Right atrium auricular region (tissue), 2 donors: ENCODE measurements around the gene AK4. TPM values are rescaled to one million over a fixed set of nuclear protein-coding genes. Genes with fewer than 3 reads are reported as not detected.

Experiments
- DNase-seq: peaks from one replicate; pipeline ENCODE4 v3.0.0-alpha.2; 2019; ENCODE audit warnings: low spot score
- H3K27ac ChIP-seq, 2 donors: fragments of 200-600 bp; sonication (generic); 1 replicate in 1 of 2; 2 replicates in 1 of 2; pipeline ENCODE4 v1.5.1; 2016 to 2019
- H3K27me3 ChIP-seq, 2 donors: fragments of 200-600 bp; sonication (generic); one replicate each; pipeline versions ENCODE4 v1.5.1 to v1.6.0; 2017 to 2019
- H3K36me3 ChIP-seq: fragments of 200-600 bp; sonication (generic); one replicate; pipeline ENCODE4 v1.5.1; 2016
- H3K4me1 ChIP-seq, 2 donors: fragments of 200-600 bp; sonication (generic); one replicate each; pipeline versions ENCODE4 v1.5.1 to v1.6.0; 2017 to 2019
- H3K4me3 ChIP-seq, 2 donors: fragments of 200-600 bp; sonication (generic); 1 replicate in 1 of 2; 2 replicates in 1 of 2; pipeline ENCODE4 v1.5.1; 2017 to 2019; ENCODE audit warnings: mild to moderate bottlenecking in 1 of 2, moderate library complexity in 1 of 2
- H3K9me3 ChIP-seq, 2 donors: fragments of 200-600 bp; sonication (generic); one replicate each; pipeline ENCODE4 v1.5.1; 2019
- total RNA-seq, 2 donors: library from RNA; depleted of rRNA; stranded (reverse); fragments of >200 nt; gene quantifications; one replicate each; pipeline ENCODE4 v1.1.0, GENCODE V29; 2016
- TF ChIP-seq, protein P1 (sequence below), 2 donors: fragments of 200-600 bp; sonication (generic); IDR thresholded peaks; one replicate each; pipeline ENCODE4 v1.5.1; 2019; ENCODE audit warnings: antibody characterized with exemption in 2 of 2

AK4 gene
- total RNA-seq, 2 donors from 2014 or later = 59.7 to 80.9 TPM

DNA sequence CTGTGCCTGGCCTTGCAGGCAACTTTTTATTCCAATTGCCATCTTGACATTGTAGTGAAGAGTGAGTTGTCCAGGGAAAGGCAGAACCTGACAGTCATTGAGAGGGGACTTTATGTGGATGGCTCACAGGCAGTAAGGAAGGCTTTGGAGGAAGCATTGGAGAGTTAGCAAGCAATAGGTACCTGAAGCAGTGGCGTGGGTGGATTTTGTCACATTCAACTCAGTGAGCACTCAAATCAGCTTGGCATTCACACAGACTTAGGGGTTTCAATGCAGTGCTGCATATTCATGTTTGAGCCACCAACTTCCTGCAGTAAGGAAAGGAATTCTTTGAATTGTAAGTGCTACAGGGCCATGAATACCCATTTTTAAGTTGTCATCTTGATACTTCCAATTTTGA is 69.0 kb downstream of the AK4 start:
- no peaks in the 10 kb centered on the region for H3K27me3 ChIP-seq
- TF ChIP-seq, protein P1, sequence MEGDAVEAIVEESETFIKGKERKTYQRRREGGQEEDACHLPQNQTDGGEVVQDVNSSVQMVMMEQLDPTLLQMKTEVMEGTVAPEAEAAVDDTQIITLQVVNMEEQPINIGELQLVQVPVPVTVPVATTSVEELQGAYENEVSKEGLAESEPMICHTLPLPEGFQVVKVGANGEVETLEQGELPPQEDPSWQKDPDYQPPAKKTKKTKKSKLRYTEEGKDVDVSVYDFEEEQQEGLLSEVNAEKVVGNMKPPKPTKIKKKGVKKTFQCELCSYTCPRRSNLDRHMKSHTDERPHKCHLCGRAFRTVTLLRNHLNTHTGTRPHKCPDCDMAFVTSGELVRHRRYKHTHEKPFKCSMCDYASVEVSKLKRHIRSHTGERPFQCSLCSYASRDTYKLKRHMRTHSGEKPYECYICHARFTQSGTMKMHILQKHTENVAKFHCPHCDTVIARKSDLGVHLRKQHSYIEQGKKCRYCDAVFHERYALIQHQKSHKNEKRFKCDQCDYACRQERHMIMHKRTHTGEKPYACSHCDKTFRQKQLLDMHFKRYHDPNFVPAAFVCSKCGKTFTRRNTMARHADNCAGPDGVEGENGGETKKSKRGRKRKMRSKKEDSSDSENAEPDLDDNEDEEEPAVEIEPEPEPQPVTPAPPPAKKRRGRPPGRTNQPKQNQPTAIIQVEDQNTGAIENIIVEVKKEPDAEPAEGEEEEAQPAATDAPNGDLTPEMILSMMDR (IDR thresholded peaks at IDR 0.05) = no peak
- H3K36me3 ChIP-seq = peaks cover 5% of the 10 kb centered on the region
- DNase-seq = no peak
- peaks cover 0 to 4% of the 10 kb centered on the region in 2 donors for H3K4me1 ChIP-seq
- no peak overlapping the region for H3K4me3 ChIP-seq
- H3K27ac ChIP-seq = no peak overlapping the region
- H3K9me3 ChIP-seq = no peaks in the 10 kb centered on the region

DNA sequence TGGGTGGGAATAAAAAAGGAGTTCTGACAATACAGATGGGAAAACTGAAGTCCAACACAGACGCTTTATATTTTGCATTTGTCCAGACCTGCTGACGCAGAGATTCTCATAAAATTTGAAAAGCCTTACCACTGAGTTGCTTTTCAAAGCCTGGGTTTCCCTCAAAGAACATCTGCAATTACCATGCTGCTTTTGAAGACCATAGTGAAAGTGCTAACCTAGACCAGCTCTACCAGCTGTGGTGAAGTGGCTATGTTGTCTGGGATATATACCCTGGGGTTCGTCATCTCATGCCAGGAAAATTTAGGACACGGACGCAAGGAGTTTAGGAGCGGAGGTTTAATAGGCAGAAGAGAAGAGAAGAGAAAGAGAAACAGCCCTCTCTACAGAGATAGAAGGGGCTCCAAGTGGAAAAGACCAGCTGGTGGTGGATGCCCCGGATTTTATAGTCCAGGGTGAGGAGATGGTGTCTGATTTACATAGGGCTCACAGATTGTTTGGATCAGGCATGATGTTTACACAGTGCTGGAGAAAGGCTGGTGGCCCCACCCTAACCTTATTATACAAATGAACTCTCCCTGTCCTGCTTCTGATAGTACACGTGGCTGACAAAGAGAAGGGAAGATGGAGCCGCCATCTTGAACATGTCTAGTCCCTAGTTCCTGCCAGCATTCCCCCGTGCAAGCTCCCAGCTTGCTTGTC is 73.8 kb downstream of the AK4 start:
- no peak for DNase-seq
- no peaks in the 10 kb centered on the region for H3K9me3 ChIP-seq
- no peak overlapping the region for H3K27ac ChIP-seq
- TF ChIP-seq, protein P1 (IDR thresholded peaks at IDR 0.05) = no peak
- no peaks in the 10 kb centered on the region for H3K27me3 ChIP-seq
- peaks cover 10% of the 10 kb centered on the region for H3K36me3 ChIP-seq
- H3K4me1 ChIP-seq = no peaks in the 10 kb centered on the region
- H3K4me3 ChIP-seq = no peak overlapping the region

DNA sequence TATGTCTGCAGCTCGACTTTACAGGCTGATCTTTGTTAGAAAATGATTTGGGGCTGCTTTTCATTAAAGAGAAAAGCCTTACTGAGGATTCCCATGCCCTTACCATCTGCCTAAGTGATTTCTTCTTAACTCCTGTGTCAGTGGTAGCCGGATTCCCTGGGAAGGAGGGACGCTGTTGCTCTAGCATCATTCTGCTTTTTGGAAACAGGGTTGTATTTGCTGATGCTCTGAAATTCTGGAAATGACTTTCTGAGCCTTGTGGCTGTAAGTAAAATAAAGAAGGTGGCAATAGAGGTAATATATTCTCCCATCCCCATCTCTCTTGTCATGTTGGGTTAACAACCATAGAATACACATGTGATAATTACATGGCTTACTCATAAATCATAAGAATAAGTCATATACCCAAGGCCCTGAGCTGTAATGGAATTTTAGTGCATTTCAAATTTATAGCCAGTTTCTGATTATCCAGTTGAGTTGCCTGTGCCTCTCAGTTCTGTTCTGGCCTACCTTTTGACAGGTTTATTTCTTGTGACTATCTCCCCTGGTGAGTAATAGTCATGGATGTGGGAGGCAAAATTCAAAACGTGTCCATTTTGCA is 74.4 kb downstream of the AK4 start:
- DNase-seq = no peak
- no peak overlapping the region for H3K4me3 ChIP-seq
- no peaks in the 10 kb centered on the region for H3K27me3 ChIP-seq
- H3K9me3 ChIP-seq = no peaks in the 10 kb centered on the region
- H3K4me1 ChIP-seq = no peaks in the 10 kb centered on the region
- no peak overlapping the region for H3K27ac ChIP-seq
- TF ChIP-seq, protein P1 (IDR thresholded peaks at IDR 0.05) = no peak
- peaks cover 10% of the 10 kb centered on the region for H3K36me3 ChIP-seq

DNA sequence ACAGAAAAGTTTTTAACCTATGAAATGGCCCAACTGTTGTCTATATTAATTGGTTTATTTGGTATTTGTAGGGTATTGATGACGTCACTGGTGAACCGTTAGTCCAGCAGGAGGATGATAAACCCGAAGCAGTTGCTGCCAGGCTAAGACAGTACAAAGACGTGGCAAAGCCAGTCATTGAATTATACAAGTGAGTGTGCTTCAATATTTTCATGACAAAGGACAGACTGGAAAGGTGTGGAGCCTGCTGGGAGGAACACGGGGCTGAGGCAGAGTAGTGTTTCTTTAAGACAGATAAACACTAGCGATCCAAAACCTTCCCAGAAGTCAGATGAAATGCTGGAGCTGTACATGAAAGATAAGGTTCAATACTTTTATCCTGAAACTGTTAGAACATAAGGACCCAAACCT is 76.7 kb downstream of the AK4 start:
- TF ChIP-seq, protein P1 (IDR thresholded peaks at IDR 0.05) = no peak
- peaks cover 10% of the 10 kb centered on the region for H3K36me3 ChIP-seq

DNA sequence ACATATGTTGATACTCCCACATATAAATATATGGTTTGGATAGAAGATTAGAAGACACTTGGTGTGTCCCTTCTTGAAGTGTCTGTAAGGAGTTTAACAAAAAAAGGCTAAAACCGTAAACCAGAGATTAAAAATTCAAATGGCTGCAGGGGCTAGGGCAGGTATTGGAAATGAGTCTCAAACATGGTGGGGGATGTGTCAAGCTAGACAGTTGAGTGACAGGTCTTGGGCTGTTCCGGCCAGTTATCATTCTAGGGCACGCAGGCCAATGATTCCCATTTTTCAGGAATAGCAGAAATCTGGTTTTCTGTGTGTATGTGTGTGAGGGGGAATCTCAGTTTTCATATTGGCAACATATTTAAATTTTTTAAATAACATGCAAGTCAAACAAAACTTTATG is 77.2 kb downstream of the AK4 start:
- Histone ChIP-seq H3K9me3 (no peaks in the 10 kb centered on the region), H3K4me3 (no peak overlapping the region), H3K27me3 (no peaks in the 10 kb centered on the region), H3K36me3 (peaks cover 8% of the 10 kb centered on the region), H3K27ac (no peak overlapping the region), H3K4me1 (no peaks in the 10 kb centered on the region)
- TF ChIP-seq, protein P1 (IDR thresholded peaks at IDR 0.05) = no peak
- no peak for DNase-seq

More for the DNA sequence above, 76.7 kb downstream of the AK4 start:
- Histone ChIP-seq H3K27ac (no peak overlapping the region), H3K9me3 (no peaks in the 10 kb centered on the region), H3K27me3 (no peaks in the 10 kb centered on the region), H3K4me3 (no peak overlapping the region), H3K4me1 (no peaks in the 10 kb centered on the region)
- no peak for DNase-seq
